ENCODE results near the gene CNIH1.
A peak's percentile ranks its signal among the peaks of the same experiment; 100 is the strongest.

Gene CNIH1

DNA sequence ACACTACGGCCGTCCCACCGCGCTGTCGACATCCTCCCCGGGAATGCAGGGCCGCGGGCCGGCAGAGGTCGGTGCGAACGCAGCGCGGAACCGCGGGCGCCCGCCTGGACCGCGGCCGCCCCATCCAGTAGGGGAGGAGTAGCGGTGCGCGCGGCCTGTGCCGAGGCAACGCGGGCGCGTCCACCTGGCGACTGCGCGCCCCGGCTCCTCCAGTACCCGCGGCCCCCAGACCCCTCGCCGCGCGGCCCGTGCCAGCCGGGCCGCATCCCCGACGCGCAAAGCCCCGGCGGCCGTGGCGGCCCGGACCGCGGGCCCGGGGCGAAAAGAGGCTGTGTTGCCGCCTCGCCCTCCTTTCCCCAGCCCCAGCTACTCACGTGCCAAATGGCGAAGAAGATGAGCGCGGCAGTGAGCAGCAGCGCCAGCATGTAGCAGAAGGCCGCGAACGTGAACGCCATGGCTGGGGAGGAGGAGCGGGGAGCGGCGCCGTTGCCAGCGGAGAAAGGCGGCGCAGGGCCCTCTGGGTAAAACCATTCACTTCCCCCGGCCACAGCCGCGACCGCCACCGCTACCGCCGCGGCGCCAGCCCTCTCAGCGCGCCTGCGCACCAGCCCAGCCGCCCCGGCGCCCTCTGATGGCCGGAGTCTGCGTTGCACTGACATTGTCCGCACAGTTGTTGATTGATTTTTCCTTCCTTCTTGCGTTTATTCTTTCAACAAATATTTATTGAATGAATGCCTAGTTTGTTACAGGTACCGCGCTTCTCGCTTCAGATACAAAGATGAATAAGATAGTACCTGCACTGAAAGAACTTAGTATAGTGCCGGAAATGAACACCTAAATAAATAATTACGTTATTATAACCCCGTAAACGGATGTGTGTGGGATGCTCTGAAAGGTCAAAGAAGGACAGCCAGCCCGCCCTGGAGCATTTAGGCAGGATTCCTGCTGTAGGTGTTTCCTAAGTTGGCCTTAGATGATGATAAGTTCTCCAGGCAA lies at the start of gene CNIH1:
CNIH1 (minus strand) TSS at position 502 of the 996 bp plus-strand sequence; CDS start at position 455, 47 bp downstream.
- TF ChIP-seq, protein P1, sequence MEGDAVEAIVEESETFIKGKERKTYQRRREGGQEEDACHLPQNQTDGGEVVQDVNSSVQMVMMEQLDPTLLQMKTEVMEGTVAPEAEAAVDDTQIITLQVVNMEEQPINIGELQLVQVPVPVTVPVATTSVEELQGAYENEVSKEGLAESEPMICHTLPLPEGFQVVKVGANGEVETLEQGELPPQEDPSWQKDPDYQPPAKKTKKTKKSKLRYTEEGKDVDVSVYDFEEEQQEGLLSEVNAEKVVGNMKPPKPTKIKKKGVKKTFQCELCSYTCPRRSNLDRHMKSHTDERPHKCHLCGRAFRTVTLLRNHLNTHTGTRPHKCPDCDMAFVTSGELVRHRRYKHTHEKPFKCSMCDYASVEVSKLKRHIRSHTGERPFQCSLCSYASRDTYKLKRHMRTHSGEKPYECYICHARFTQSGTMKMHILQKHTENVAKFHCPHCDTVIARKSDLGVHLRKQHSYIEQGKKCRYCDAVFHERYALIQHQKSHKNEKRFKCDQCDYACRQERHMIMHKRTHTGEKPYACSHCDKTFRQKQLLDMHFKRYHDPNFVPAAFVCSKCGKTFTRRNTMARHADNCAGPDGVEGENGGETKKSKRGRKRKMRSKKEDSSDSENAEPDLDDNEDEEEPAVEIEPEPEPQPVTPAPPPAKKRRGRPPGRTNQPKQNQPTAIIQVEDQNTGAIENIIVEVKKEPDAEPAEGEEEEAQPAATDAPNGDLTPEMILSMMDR (IDR thresholded peaks at IDR 0.05): peak; percentile 95
- peak within 1 kb of the TSS; percentile 84 to 96 for H3K27ac ChIP-seq
- peak; percentile 91 for DNase-seq (ENCODE audit: low spot score)
- H3K4me3 ChIP-seq: peak within 1 kb of the TSS; percentile 91

DNA sequence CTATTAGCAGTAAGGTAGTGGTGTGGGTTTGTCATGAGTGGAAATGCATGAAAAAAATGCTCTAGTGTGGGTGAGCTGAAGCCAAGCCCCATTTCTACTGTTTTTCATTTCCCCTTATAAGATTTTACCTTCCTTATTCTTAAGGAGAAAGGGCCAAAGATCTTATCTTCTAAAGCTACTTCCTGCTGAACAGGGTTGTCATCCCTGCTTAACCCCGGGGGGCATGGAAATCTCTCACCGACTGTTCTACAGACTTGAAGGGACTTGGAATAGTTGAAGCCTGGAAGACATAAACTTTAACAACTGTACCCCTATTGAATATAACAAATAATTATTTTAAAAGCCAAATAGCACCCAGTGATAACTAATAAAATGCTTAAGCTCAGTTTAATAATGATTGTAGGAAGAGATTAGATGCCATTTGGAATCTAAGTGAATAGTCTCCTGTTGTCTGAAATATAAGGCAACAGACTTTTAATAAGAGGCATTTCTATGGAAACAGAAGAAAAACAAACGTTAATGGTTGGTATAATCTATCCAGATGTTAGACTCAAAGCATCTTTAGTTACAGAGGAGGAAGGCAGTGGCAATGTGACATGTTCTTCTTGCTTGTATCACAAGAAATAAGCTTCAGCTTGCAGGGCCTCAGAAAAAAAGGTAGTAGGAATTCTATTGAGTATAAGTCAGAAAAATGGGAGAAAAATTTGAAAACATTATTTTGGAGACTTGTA lies 49.4 kb upstream of the CNIH1 start:
- H3K27ac ChIP-seq: no peak overlapping the region
- TF ChIP-seq, protein P1 (IDR thresholded peaks at IDR 0.05): no peak
- H3K4me3 ChIP-seq: no peak overlapping the region
- no peak for DNase-seq (ENCODE audit: low spot score)

DNA sequence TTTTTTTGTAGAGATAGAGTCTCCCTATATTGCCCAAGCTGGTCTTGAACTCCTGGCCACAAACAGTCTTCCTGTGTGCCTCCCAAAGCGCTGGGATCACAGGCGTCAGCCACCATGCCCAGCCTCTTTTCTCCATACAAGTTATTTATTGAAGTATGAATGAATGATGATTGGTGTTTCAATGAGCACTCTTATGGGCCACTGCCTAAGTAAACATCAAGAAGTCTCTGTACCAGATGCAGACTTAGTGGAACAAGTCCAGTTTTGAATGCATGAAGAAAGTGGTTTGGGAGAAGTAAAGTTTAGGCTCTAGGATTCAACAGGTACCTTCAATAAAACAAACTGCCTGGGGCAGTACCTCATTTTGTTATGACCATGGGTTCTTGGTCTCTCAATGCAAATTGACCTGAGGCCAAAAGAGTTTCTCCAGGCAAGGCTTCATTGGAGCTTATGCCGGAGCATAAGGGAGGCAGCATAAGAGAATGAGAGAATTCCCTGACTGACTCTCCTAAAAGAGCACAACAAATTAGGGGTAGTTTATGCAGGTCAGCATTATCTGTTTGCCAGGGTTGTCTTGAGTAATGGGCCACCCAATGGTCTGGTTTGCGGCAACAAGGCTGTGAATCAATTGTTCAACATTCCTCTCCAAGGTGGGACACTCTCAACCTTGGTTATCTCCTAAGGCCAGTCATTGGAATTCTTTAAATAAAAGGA lies 48.7 kb upstream of the CNIH1 start:
- H3K27ac ChIP-seq: peak overlapping the region; percentile 40 to 98
- no peak for DNase-seq (ENCODE audit: low spot score)
- H3K4me3 ChIP-seq: peak overlapping the region; percentile 98
- TF ChIP-seq, protein P1 (IDR thresholded peaks at IDR 0.05): no peak

DNA sequence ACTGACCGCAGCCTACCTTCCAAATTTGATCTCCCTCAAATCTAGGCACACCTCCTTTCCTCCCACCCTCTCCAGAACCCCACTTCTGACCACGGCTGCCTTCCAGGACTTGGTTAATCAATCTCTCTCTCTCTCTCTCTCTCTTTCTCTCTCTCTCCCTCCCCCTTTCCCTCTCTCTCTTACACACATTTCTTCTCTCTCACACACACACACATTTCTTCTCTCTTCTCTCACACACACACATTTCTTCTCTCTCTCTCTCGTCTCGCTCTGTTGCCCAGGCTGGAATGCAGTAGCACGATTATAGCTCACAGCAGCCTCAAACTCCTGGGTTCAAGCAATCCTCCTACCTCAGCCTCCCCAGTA lies 48.1 kb upstream of the CNIH1 start:
- DNase-seq (ENCODE audit: low spot score): no peak
- Histone ChIP-seq H3K4me3 (peak overlapping the region; percentile 98), H3K27ac (peak overlapping the region; percentile 40 to 98)
- TF ChIP-seq, protein P1 (IDR thresholded peaks at IDR 0.05): no peak

DNA sequence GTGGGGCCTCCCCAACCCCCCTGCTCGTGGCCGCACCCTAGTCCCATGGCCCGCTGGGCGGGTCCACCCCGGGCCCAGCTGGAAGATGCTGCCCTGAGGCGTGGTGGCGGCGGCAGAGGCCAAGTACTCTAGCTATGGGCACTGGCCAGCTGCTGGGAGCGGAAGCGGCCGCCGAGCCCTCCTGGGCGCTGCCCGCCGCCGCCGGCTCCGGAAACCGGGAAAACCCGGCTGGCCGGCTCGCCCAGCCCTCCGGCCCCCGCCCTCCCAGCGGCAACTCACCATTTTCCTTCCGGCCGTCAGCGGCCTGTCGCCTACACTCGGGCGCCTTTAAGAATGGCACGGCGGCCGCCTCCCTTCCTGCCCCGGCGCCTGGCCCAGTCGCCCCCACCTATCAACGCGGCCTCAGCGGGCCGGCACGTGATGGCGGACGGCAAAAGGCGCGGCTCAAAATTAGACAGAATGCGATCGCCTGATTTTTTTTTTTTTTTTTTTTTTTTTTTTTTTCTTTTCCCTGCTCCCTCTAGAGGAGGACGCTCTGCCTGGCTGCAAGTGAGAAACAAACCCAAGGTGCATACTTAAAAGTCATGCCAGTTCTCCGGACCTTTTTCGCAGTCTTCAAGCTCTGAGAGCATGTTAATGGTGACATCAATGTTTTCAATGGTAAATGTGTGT lies 47.6 kb upstream of the CNIH1 start, which contains the start of gene GMFB:
GMFB (minus strand) TSS at position 335 of the 672 bp plus-strand sequence; CDS start at position 282, 53 bp downstream.
- Histone ChIP-seq H3K27ac (peak within 1 kb of the TSS; percentile 93 to 98), H3K4me3 (peak within 1 kb of the TSS; percentile 98)
- peak; percentile 95 for DNase-seq (ENCODE audit: low spot score)
- TF ChIP-seq, protein P1 (IDR thresholded peaks at IDR 0.05): no peak

DNA sequence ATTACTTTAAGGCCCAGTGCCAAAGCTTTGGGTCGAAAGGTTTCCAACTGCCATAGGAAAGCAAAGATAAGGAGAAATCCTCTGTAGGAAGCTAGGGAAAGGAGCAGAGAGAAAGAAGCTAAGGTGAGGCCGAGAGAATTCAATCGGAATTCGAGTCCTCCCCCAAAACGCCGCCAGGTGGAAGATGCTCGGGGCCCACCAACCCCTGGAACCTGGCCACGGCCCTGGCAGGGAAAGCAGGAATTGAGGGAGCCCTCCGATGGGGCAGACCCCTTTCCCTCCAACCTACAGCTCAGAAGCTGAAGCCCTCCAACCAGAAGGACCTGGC lies 47.1 kb upstream of the CNIH1 start:
- Histone ChIP-seq H3K27ac (peak overlapping the region; percentile 93 to 98), H3K4me3 (peak overlapping the region; percentile 98)
- TF ChIP-seq, protein P1 (IDR thresholded peaks at IDR 0.05): no peak
- DNase-seq (ENCODE audit: low spot score): no peak

Data from coronary artery (tissue), 2 donors.